ENCODE results near the gene NANS. TPM values are rescaled to one million over a fixed set of nuclear protein-coding genes. Genes with fewer than 3 reads are reported as not detected.

NANS gene
- total RNA-seq, 1 experiment from 2014 or later = 48.9 TPM

DNA sequence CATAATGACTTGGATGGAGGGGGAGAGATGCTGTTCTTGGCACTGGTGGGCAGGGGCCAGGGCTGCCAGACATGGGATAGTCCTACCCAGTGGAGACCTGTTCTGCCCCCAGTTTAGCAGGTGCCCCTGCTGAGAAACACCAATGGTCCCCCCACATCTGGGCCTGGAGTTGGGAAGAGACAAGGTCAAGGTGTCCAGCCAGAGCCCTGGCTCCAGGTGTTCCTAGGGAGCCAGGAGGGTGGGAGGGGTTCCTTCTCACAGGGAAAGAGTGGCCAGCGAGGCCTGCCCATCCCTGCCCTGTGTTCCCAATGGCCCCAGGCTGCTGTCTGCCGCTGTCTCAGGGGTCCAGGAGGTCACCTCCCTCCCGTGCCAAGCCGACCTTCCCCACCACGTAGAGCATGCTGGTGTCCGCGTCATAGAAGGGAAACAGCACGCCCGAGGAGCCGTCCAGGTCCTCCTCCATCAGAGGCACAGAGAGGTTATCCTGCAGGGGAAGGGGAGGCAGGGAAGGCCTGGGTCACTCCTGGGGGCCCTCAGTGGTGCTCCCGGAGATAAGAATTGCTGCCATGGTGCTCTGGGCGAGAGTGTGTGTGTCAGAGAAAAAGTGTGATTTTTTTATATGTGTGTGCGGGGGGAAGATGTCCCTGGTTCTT lies 74.2 kb downstream of the NANS start:
- Histone ChIP-seq H3K9me2 (ENCODE audit: insufficient read depth) (no peaks in the 10 kb centered on the region), H3K9me3 (ENCODE audit: control insufficient read depth in 1 of 2, insufficient read depth in 1 of 2, low read depth in 1 of 2, low read length in 2 of 2) (no peaks in the 10 kb centered on the region), H3K4me2 (ENCODE audit: low read length) (no peak overlapping the region), H2AFZ (ENCODE audit: low read depth, low read length, poor library complexity, severe bottlenecking) (no peak overlapping the region), H3K27me3 (ENCODE audit: insufficient read depth, low read length) (no peaks in the 10 kb centered on the region), H4K20me1 (ENCODE audit: insufficient read depth) (no peaks in the 10 kb centered on the region), H3K79me2 (ENCODE audit: insufficient read depth, low read length) (no peaks in the 10 kb centered on the region), H3K4me1 (ENCODE audit: control insufficient read depth in 1 of 2, insufficient read depth in 2 of 2, low read length in 2 of 2) (no peaks in the 10 kb centered on the region), H3K36me3 (ENCODE audit: control insufficient read depth in 1 of 2, insufficient read depth in 2 of 2, low read length in 2 of 2) (no peaks in the 10 kb centered on the region), H3K27ac (ENCODE audit: low read depth, low read length) (no peak overlapping the region), H3K4me3 (replicated peaks in 1 of 2; ENCODE audit: low read depth in 1 of 2, low read length in 2 of 2) (no peak overlapping the region), H3K9ac (ENCODE audit: low read length) (no peak overlapping the region)
- ATAC-seq = no peak
- TF ChIP-seq ELF1 (IDR thresholded peaks at IDR 0.05; ENCODE audit: borderline replicate concordance, low read depth) (no peak), POLR2A (IDR thresholded peaks at IDR 0.05; ENCODE audit: borderline replicate concordance, extremely low read depth, insufficient read depth, insufficient read length) (no peak), SRF (IDR thresholded peaks at IDR 0.05; ENCODE audit: low read depth) (no peak), EGR1 (IDR thresholded peaks at IDR 0.05; ENCODE audit: low read depth) (no peak), CTCF (IDR thresholded peaks at IDR 0.05 in 2 of 3, conservative IDR thresholded peaks at IDR 0.05 in 1 of 3; ENCODE audit: borderline replicate concordance in 1 of 3, insufficient read depth in 1 of 3, low read depth in 2 of 3, low read length in 2 of 3) (no peak), EZH2 (IDR thresholded peaks at IDR 0.05) (no peak), CBX3 (IDR thresholded peaks at IDR 0.05; ENCODE audit: low read depth) (no peak), TCF7L2 (IDR thresholded peaks at IDR 0.05; ENCODE audit: borderline replicate concordance, extremely low read depth, insufficient read depth, insufficient read length) (no peak), SIN3A (IDR thresholded peaks at IDR 0.05; ENCODE audit: low read depth) (no peak), YY1 (IDR thresholded peaks at IDR 0.05; ENCODE audit: extremely low read depth, insufficient replicate concordance, low read depth, low read length) (no peak), POLR2AphosphoS5 (IDR thresholded peaks at IDR 0.05; ENCODE audit: low read depth, low read length) (no peak), ZNF274 (IDR thresholded peaks at IDR 0.05; ENCODE audit: low read depth, low read length) (no peak), FOSL1 (IDR thresholded peaks at IDR 0.05; ENCODE audit: low read depth) (no peak), EZH2phosphoT487 (IDR thresholded peaks at IDR 0.05; ENCODE audit: borderline replicate concordance) (no peak), ZFX (IDR thresholded peaks at IDR 0.05) (no peak), CEBPB (IDR thresholded peaks at IDR 0.05; ENCODE audit: low read depth) (no peak), ATF3 (IDR thresholded peaks at IDR 0.05) (no peak), SP1 (IDR thresholded peaks at IDR 0.05; ENCODE audit: low read depth) (no peak)
- TF ChIP-seq, protein P1, sequence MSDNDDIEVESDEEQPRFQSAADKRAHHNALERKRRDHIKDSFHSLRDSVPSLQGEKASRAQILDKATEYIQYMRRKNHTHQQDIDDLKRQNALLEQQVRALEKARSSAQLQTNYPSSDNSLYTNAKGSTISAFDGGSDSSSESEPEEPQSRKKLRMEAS (IDR thresholded peaks at IDR 0.05) = no peak
- TF ChIP-seq, protein P2, sequence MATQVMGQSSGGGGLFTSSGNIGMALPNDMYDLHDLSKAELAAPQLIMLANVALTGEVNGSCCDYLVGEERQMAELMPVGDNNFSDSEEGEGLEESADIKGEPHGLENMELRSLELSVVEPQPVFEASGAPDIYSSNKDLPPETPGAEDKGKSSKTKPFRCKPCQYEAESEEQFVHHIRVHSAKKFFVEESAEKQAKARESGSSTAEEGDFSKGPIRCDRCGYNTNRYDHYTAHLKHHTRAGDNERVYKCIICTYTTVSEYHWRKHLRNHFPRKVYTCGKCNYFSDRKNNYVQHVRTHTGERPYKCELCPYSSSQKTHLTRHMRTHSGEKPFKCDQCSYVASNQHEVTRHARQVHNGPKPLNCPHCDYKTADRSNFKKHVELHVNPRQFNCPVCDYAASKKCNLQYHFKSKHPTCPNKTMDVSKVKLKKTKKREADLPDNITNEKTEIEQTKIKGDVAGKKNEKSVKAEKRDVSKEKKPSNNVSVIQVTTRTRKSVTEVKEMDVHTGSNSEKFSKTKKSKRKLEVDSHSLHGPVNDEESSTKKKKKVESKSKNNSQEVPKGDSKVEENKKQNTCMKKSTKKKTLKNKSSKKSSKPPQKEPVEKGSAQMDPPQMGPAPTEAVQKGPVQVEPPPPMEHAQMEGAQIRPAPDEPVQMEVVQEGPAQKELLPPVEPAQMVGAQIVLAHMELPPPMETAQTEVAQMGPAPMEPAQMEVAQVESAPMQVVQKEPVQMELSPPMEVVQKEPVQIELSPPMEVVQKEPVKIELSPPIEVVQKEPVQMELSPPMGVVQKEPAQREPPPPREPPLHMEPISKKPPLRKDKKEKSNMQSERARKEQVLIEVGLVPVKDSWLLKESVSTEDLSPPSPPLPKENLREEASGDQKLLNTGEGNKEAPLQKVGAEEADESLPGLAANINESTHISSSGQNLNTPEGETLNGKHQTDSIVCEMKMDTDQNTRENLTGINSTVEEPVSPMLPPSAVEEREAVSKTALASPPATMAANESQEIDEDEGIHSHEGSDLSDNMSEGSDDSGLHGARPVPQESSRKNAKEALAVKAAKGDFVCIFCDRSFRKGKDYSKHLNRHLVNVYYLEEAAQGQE (IDR thresholded peaks at IDR 0.05; ENCODE audit: low read depth) = no peak
- no TSS peak for BruUV-seq (replicated peaks)
- ChIA-PET CTCF (no interaction called here), RAD21 (ENCODE audit: low non-redundant PET in 1 of 2, low total read pairs in 2 of 2, uncharacterized antibody in 2 of 2, unreplicated experiment in 2 of 2) (no interaction called here), POLR2A (no interaction called here)
- intact Hi-C loops (cut with micrococcal nuclease) = no loop called here
- no peak for DNase-seq (ENCODE audit: low read depth, low spot score)

All from HCT116 (cell line).